ENCODE data around the gene TRIM77.
"Not testable (repeated sequence)": the region's sequence is repeated elsewhere in the genome, so short reads cannot be mapped to it uniquely, and the experiment has no call there.

TRIM77 gene

GRCh38 chr11:89709999-89710398 lies at the start of gene TRIM77:
TRIM77 (plus strand) TSS chr11:89710299; CDS start chr11:89710299, 0 bp downstream.
- not testable (repeated sequence) for DNase-seq

- no peak for DNase-seq
Observed at GRCh38 chr11:89667001-89667400, 43.1 kb upstream of the TRIM77 start.

- DNase-seq: not testable (repeated sequence)
Observed at GRCh38 chr11:89668158-89668557, 41.9 kb upstream of the TRIM77 start.

- not testable (repeated sequence) for DNase-seq
Observed at GRCh38 chr11:89669586-89669985, 40.5 kb upstream of the TRIM77 start.

GRCh38 chr11:89669993-89670669 lies 40.0 kb upstream of the TRIM77 start:
- DNase-seq: not testable (repeated sequence)

- not testable (repeated sequence) for DNase-seq
Observed at GRCh38 chr11:89672547-89672946, 37.6 kb upstream of the TRIM77 start.

GRCh38 chr11:89673380-89673779 lies 36.7 kb upstream of the TRIM77 start:
- DNase-seq: not testable (repeated sequence)

GRCh38 chr11:89675383-89675782 lies 34.7 kb upstream of the TRIM77 start:
- not testable (repeated sequence) for DNase-seq

- DNase-seq: not testable (repeated sequence)
Observed at GRCh38 chr11:89675948-89676347, 34.2 kb upstream of the TRIM77 start.

GRCh38 chr11:89707080-89707479 lies 3.0 kb upstream of the TRIM77 start:
- not testable (repeated sequence) for DNase-seq

- DNase-seq: not testable (repeated sequence)
Observed at GRCh38 chr11:89724866-89725498, 14.9 kb downstream of the TRIM77 start.

- DNase-seq: not testable (repeated sequence)
Observed at GRCh38 chr11:89730215-89730614, 20.1 kb downstream of the TRIM77 start.

- DNase-seq: no peak
Observed at GRCh38 chr11:89736566-89736965, 26.5 kb downstream of the TRIM77 start.

- no peak for DNase-seq
Observed at GRCh38 chr11:89737116-89737515, 27.0 kb downstream of the TRIM77 start.

GRCh38 chr11:89741406-89741805 lies 31.3 kb downstream of the TRIM77 start:
- not testable (repeated sequence) for DNase-seq

GRCh38 chr11:89744158-89744557 lies 34.1 kb downstream of the TRIM77 start:
- not testable (repeated sequence) for DNase-seq

GRCh38 chr11:89750822-89751221 lies 40.7 kb downstream of the TRIM77 start:
- not testable (repeated sequence) for DNase-seq
